Mesenchymal stem cell (in vitro differentiated cells and primary cell): Measurements from ENCODE around the gene LDLRAD2.

Experiments used
- DNase-seq: peaks from one replicate; pipeline ENCODE4 v3.0.0-alpha.2; 2013
- H2AFZ ChIP-seq: one replicate; pipeline ENCODE4 v1.6.1; 2013; ENCODE audit warnings: low read depth, mild to moderate bottlenecking, control low read depth, inconsistent platforms, low read length, moderate library complexity
- H2AK5ac ChIP-seq: 2 replicates; pipeline ENCODE4 v1.6.1; 2013; ENCODE audit warnings: low read length, moderate library complexity, mild to moderate bottlenecking, inconsistent platforms; ENCODE audit not compliant: severe bottlenecking
- H2BK120ac ChIP-seq: one replicate; pipeline ENCODE4 v1.6.1; 2013; ENCODE audit warnings: low read depth, mild to moderate bottlenecking, inconsistent platforms, low read length, moderate library complexity
- H2BK12ac ChIP-seq, 2 experiments: one replicate each; pipeline ENCODE4 v1.6.1; 2013; ENCODE audit warnings: inconsistent platforms in 2 of 2, low read length in 2 of 2, mild to moderate bottlenecking in 2 of 2, moderate library complexity in 2 of 2, control low read depth in 1 of 2
- H2BK15ac ChIP-seq: one replicate; pipeline ENCODE4 v1.6.1; 2013; ENCODE audit warnings: mild to moderate bottlenecking, low read depth, inconsistent platforms; ENCODE audit not compliant: poor library complexity, severe bottlenecking
- H2BK5ac ChIP-seq: 2 replicates; pipeline ENCODE4 v1.6.1; 2013; ENCODE audit warnings: low read depth, mild to moderate bottlenecking, low read length, control low read depth, inconsistent platforms; ENCODE audit not compliant: poor library complexity, severe bottlenecking
- H3K14ac ChIP-seq, 2 experiments: one replicate each; pipeline ENCODE4 v1.6.1; 2013; ENCODE audit warnings: inconsistent platforms in 2 of 2, low read length in 2 of 2, control low read depth in 1 of 2, mild to moderate bottlenecking in 1 of 2, moderate library complexity in 1 of 2
- H3K18ac ChIP-seq, 2 experiments: one replicate each; pipeline ENCODE4 v1.6.1; 2013; ENCODE audit warnings: inconsistent platforms in 2 of 2, low read length in 2 of 2, control low read depth in 1 of 2, low read depth in 1 of 2, mild to moderate bottlenecking in 1 of 2
- H3K23ac ChIP-seq, 2 experiments: one replicate each; pipeline ENCODE4 v1.6.1; 2013; ENCODE audit warnings: inconsistent platforms in 2 of 2, low read length in 2 of 2, mild to moderate bottlenecking in 2 of 2, moderate library complexity in 2 of 2, control low read depth in 1 of 2
- H3K27ac ChIP-seq: 2 replicates; pipeline ENCODE4 v1.5.1; 2013; ENCODE audit warnings: mild to moderate bottlenecking, moderate library complexity, low read length, control low read depth, inconsistent platforms; ENCODE audit not compliant: poor library complexity, severe bottlenecking
- H3K27me3 ChIP-seq, 2 experiments: 2 replicates each; pipeline versions ENCODE4 v1.6.1 to v1.7.0; 2013; ENCODE audit warnings: low read length in 2 of 2, mild to moderate bottlenecking in 2 of 2, moderate library complexity in 2 of 2, control low read depth in 1 of 2, inconsistent platforms in 1 of 2; ENCODE audit not compliant: control insufficient read depth in 1 of 2, insufficient read depth in 1 of 2
- H3K36me3 ChIP-seq, 2 experiments: 2 replicates each; pipeline versions ENCODE4 v1.6.1 to v1.7.0; 2013; ENCODE audit warnings: low read length in 2 of 2, control low read depth in 1 of 2, inconsistent platforms in 1 of 2, low read depth in 1 of 2, mild to moderate bottlenecking in 1 of 2; ENCODE audit not compliant: insufficient read depth in 2 of 2, control insufficient read depth in 1 of 2
- H3K4ac ChIP-seq, 2 experiments: one replicate each; pipeline ENCODE4 v1.6.1; 2013; ENCODE audit warnings: inconsistent platforms in 2 of 2, low read length in 2 of 2, mild to moderate bottlenecking in 2 of 2, moderate library complexity in 2 of 2, control low read depth in 1 of 2, low read depth in 1 of 2
- H3K4me1 ChIP-seq: 2 replicates; pipeline ENCODE4 v1.6.1; 2013; ENCODE audit warnings: low read depth, low read length, control low read depth; ENCODE audit not compliant: control insufficient read depth, insufficient read depth
- H3K4me2 ChIP-seq: 2 replicates; pipeline ENCODE4 v1.6.1; 2013; ENCODE audit warnings: low read length, mild to moderate bottlenecking, inconsistent platforms; ENCODE audit not compliant: poor library complexity, severe bottlenecking
- H3K4me3 ChIP-seq, 2 experiments: 2 replicates each; pipeline versions ENCODE4 v1.5.1 to v1.7.0; 2013; ENCODE audit warnings: low read length in 2 of 2, mild to moderate bottlenecking in 2 of 2, control low read depth in 1 of 2, low read depth in 1 of 2; ENCODE audit not compliant: insufficient read depth in 1 of 2
- H3K79me1 ChIP-seq: replicated peaks from 2 replicates; pipeline ENCODE4 v1.6.1; 2013; ENCODE audit warnings: mild to moderate bottlenecking, control low read depth, low read length, inconsistent platforms; ENCODE audit not compliant: poor library complexity, severe bottlenecking
- H3K9ac ChIP-seq: 2 replicates; pipeline ENCODE4 v1.7.0; 2013; ENCODE audit warnings: mild to moderate bottlenecking, low read length, moderate library complexity
- H3K9me3 ChIP-seq: 2 replicates; pipeline ENCODE4 v1.7.0; 2013; ENCODE audit warnings: mild to moderate bottlenecking, low read length; ENCODE audit not compliant: control insufficient read depth
- H4K8ac ChIP-seq: one replicate; pipeline ENCODE4 v1.6.1; 2013; ENCODE audit warnings: inconsistent platforms, mild to moderate bottlenecking, low read length, moderate library complexity
- H4K91ac ChIP-seq: one replicate; pipeline ENCODE4 v1.6.1; 2013; ENCODE audit warnings: mild to moderate bottlenecking, low read length, inconsistent platforms
- WGBS: methylation state at CpG from one replicate; pipeline ENCODE4 v1.1.7; 2013; ENCODE audit warnings: mixed read lengths; 5-methylcytosine and 5-hydroxymethylcytosine counted together

LDLRAD2 gene

GRCh38 chr1:21842606-21843162, 30.6 kb downstream of the LDLRAD2 start:
- Histone ChIP-seq H3K27me3 (no peaks in the 10 kb centered on the region), H2BK5ac (no peak overlapping the region), H3K4me2 (no peak overlapping the region), H2AK5ac (no peak overlapping the region), H2BK12ac (no peak overlapping the region), H3K4ac (no peak overlapping the region), H3K27ac (no peak overlapping the region), H2BK15ac (no peak overlapping the region), H3K9ac (no peak overlapping the region), H3K18ac (no peak overlapping the region), H3K36me3 (peaks cover 90 to 91% of the 10 kb centered on the region in 2 experiments), H3K4me1 (no peaks in the 10 kb centered on the region), H2BK120ac (no peak overlapping the region), H3K23ac (no peak overlapping the region), H3K79me1 (peaks cover 15% of the 10 kb centered on the region), H4K8ac (no peak overlapping the region), H3K9me3 (no peaks in the 10 kb centered on the region), H3K4me3 (no peak overlapping the region), H2AFZ (no peak overlapping the region), H4K91ac (no peak overlapping the region), H3K14ac (no peak overlapping the region)
- 88% methylated on average over 15 of the region's 15 CpGs for WGBS
- no peak for DNase-seq

GRCh38 chr1:21843208-21843607, 31.1 kb downstream of the LDLRAD2 start:
- Histone ChIP-seq H2BK15ac (no peak overlapping the region), H3K36me3 (peaks cover 90 to 91% of the 10 kb centered on the region in 2 experiments), H2AK5ac (no peak overlapping the region), H3K23ac (no peak overlapping the region), H2BK120ac (no peak overlapping the region), H2BK5ac (no peak overlapping the region), H2AFZ (no peak overlapping the region), H3K79me1 (peaks cover 18% of the 10 kb centered on the region), H4K8ac (no peak overlapping the region), H3K4me3 (no peak overlapping the region), H3K14ac (no peak overlapping the region), H3K18ac (no peak overlapping the region), H3K27me3 (no peaks in the 10 kb centered on the region), H3K4me1 (no peaks in the 10 kb centered on the region), H3K9ac (no peak overlapping the region), H3K4me2 (no peak overlapping the region), H3K9me3 (no peaks in the 10 kb centered on the region), H3K27ac (no peak overlapping the region), H2BK12ac (no peak overlapping the region), H3K4ac (no peak overlapping the region), H4K91ac (no peak overlapping the region)
- WGBS: 96% methylated on average over 13 of the region's 13 CpGs
- no peak for DNase-seq

GRCh38 chr1:21843996-21844395, 31.9 kb downstream of the LDLRAD2 start:
- Histone ChIP-seq H4K91ac (no peak overlapping the region), H3K27me3 (no peaks in the 10 kb centered on the region), H2BK120ac (no peak overlapping the region), H3K14ac (no peak overlapping the region), H3K23ac (no peak overlapping the region), H3K4ac (no peak overlapping the region), H2BK15ac (no peak overlapping the region), H3K4me2 (no peak overlapping the region), H3K4me1 (no peaks in the 10 kb centered on the region), H2AFZ (no peak overlapping the region), H3K79me1 (peaks cover 19% of the 10 kb centered on the region), H3K9ac (no peak overlapping the region), H3K36me3 (peaks cover 90 to 91% of the 10 kb centered on the region in 2 experiments), H3K9me3 (no peaks in the 10 kb centered on the region), H3K27ac (no peak overlapping the region), H2BK5ac (no peak overlapping the region), H2BK12ac (no peak overlapping the region), H2AK5ac (no peak overlapping the region), H3K18ac (no peak overlapping the region), H4K8ac (no peak overlapping the region), H3K4me3 (no peak overlapping the region)
- DNase-seq: no peak
- WGBS: 96% methylated on average over 11 of the region's 11 CpGs

DNA sequence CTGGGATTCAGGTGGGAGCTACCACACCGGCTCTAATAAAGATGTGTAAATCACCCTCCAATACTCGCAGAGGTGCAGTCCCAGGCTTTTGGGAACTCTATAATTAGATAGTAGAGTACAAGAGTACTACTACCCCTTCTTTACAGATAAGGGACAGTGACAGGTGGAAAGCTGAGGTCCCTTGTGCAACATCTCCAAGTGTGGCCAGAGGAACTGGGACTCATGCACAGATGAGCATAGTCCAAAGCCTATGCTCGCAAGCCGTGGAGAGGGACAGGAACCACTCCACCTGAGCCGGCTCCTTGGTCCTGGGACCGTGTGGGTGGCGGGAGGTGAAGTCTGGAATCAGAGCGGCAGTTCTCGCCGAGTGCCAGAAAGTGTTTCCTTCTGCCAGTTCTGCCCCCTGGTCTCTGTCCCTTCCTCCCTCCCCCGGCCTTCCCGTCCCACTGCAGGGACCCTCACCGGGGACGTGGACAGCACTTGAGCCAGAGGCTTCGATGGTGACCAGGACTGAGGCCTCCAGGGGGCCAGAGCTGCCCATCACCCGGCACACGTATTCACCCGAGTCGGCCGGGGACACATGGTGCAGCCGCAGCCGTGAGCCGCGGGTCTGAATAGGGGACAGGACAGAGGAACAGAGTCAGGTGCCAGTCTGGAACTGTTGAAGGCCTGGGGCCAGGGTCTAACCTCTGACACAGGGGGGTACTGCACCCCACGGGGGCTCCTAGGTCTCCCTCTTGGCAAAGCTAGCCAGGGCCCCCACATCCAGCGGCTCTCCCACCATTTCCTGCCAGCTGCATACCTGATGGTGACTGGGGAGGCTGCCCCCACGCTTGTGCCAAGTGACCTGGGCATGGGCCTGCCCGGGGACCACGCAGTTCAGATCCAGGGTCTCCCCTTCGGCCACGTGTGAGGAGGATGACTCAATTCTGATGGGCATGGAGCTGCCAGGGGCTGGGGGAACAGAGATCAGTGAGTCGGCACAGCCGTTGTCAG, 33.9 kb downstream of the LDLRAD2 start:
- Histone ChIP-seq H3K27ac (no peak overlapping the region), H3K79me1 (peaks cover 22% of the 10 kb centered on the region), H3K9me3 (no peaks in the 10 kb centered on the region), H3K4me1 (no peaks in the 10 kb centered on the region), H2AK5ac (no peak overlapping the region), H2BK15ac (no peak overlapping the region), H3K9ac (no peak overlapping the region), H3K18ac (no peak overlapping the region), H2BK120ac (no peak overlapping the region), H4K8ac (no peak overlapping the region), H3K36me3 (peaks cover 90 to 92% of the 10 kb centered on the region in 2 experiments), H2BK5ac (no peak overlapping the region), H2BK12ac (no peak overlapping the region), H3K4me2 (no peak overlapping the region), H4K91ac (no peak overlapping the region), H2AFZ (no peak overlapping the region), H3K27me3 (no peaks in the 10 kb centered on the region), H3K4me3 (no peak overlapping the region), H3K23ac (no peak overlapping the region), H3K4ac (no peak overlapping the region), H3K14ac (no peak overlapping the region)
- DNase-seq: no peak
- WGBS: 95% methylated on average over 30 of the region's 33 CpGs
